ENCODE data around the gene BRIP1. TPM values are rescaled to one million over a fixed set of nuclear protein-coding genes. Genes with fewer than 3 reads are reported as not detected.

The BRIP1 gene
- total RNA-seq, 2 experiments from 2014 or later = 13.2 to 14.5 TPM

- H3K4me3 Mint-ChIP-seq = no peak overlapping the region
- H3K4me1 Mint-ChIP-seq (ENCODE audit: low read depth) = peaks cover 5% of the 10 kb centered on the region
- POLR2A ChIA-PET = no interaction called here
- CTCF ChIA-PET = no interaction called here
- TF ChIP-seq CTCF (IDR thresholded peaks at IDR 0.05) = no peak
- peaks cover 2% of the 10 kb centered on the region for H3K9me3 Mint-ChIP-seq
- no peaks in the 10 kb centered on the region for H3K27me3 Mint-ChIP-seq
- intact Hi-C loops (cut with micrococcal nuclease) = no loop called here
- H3K36me3 Mint-ChIP-seq (ENCODE audit: low read depth) = peaks cover 29% of the 10 kb centered on the region
- ATAC-seq (no peak), DNase-seq (no peak)
- H3K27ac Mint-ChIP-seq = no peak overlapping the region
Measured at GRCh38 chr17:61757168-61757567, 106.2 kb downstream of the BRIP1 start.

GRCh38 chr17:61756561-61756960, 106.8 kb downstream of the BRIP1 start:
- Mint-ChIP-seq H3K27ac (no peak overlapping the region), H3K4me1 (ENCODE audit: low read depth) (peaks cover 5% of the 10 kb centered on the region), H3K4me3 (no peak overlapping the region), H3K9me3 (peaks cover 2% of the 10 kb centered on the region), H3K27me3 (no peaks in the 10 kb centered on the region), H3K36me3 (ENCODE audit: low read depth) (peaks cover 24% of the 10 kb centered on the region)
- intact Hi-C loops (cut with micrococcal nuclease) = no loop called here
- DNase-seq = no peak
- no peak for ATAC-seq
- POLR2A ChIA-PET = no interaction called here
- no peak for TF ChIP-seq CTCF (IDR thresholded peaks at IDR 0.05)
- CTCF ChIA-PET = no interaction called here

DNA sequence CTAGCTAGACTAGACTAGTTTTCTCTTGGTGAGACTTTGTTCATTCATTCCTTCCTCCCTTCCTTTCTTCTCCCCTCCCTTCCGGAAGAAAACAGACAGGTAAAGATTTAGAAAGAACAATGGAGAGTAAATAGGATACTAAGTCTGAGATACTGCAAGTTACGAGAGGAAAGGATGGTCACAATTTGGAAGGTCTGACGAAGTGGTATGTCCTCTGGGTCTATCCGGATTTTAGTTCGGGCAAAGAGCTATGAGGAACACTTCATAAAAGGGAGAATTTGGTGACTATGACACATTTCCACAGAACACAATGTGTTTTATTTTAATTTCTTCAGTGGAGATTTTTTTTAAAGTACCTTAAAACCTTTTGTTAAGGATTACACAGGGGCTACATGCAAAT, 107.7 kb downstream of the BRIP1 start:
- ChIA-PET POLR2A (no interaction called here), CTCF (interaction anchor here (0.9 kb wide), 1 partner anchor 24 kb away, joined by 4 read pairs; no protein-coding TSS in a partner anchor)
- no peak for TF ChIP-seq CTCF (IDR thresholded peaks at IDR 0.05)
- ATAC-seq = no peak
- Mint-ChIP-seq H3K36me3 (ENCODE audit: low read depth) (peaks cover 20% of the 10 kb centered on the region), H3K4me1 (ENCODE audit: low read depth) (peaks cover 11% of the 10 kb centered on the region), H3K27ac (no peak overlapping the region), H3K4me3 (no peak overlapping the region), H3K27me3 (no peaks in the 10 kb centered on the region), H3K9me3 (peaks cover 2% of the 10 kb centered on the region)
- DNase-seq = no peak
- intact Hi-C loops (cut with micrococcal nuclease) = no loop called here

DNA sequence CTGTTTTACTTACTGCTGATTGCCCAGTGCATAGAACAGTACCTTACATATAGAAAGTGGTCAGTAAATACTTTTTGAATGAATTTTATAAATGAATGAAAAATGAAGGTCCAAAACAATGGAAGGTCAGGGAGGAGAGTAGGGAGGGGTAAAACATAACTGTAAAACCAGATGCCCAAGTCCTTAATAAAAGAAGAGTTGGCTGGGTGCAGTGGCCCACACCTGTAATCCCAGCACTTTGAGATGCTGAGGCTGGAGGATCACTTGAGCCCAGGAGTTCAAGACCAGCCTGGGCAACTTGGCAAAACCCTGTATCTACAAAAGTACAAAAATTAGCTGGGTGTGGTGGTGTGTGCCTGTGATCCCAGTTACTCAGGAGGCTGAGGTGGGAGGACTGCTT, 108.2 kb downstream of the BRIP1 start:
- peaks cover 2% of the 10 kb centered on the region for H3K9me3 Mint-ChIP-seq
- POLR2A ChIA-PET = no interaction called here
- DNase-seq = no peak
- CTCF ChIA-PET = no interaction called here
- intact Hi-C loops (cut with micrococcal nuclease) = no loop called here
- TF ChIP-seq CTCF (IDR thresholded peaks at IDR 0.05) = no peak
- H3K36me3 Mint-ChIP-seq (ENCODE audit: low read depth) = peaks cover 16% of the 10 kb centered on the region
- H3K4me3 Mint-ChIP-seq = no peak overlapping the region
- peaks cover 13% of the 10 kb centered on the region for H3K4me1 Mint-ChIP-seq (ENCODE audit: low read depth)
- no peaks in the 10 kb centered on the region for H3K27me3 Mint-ChIP-seq
- no peak overlapping the region for H3K27ac Mint-ChIP-seq
- no peak for ATAC-seq

- Mint-ChIP-seq H3K27me3 (no peaks in the 10 kb centered on the region), H3K36me3 (ENCODE audit: low read depth) (peaks cover 11% of the 10 kb centered on the region), H3K9me3 (peaks cover 2% of the 10 kb centered on the region), H3K4me3 (no peak overlapping the region), H3K27ac (no peak overlapping the region), H3K4me1 (ENCODE audit: low read depth) (peaks cover 13% of the 10 kb centered on the region)
- ChIA-PET POLR2A (no interaction called here), CTCF (no interaction called here)
- intact Hi-C loops (cut with micrococcal nuclease) = no loop called here
- DNase-seq (no peak), ATAC-seq (no peak)
- no peak for TF ChIP-seq CTCF (IDR thresholded peaks at IDR 0.05)
Measured at GRCh38 chr17:61754124-61754523, 109.2 kb downstream of the BRIP1 start.

Data from activated CD8-positive, alpha-beta T cell treated with anti-CD3 and anti-CD28 coated beads for 36 hours (primary cell).